ENCODE results near the gene SLC35D2. TPM values are rescaled to one million over a fixed set of nuclear protein-coding genes. Genes with fewer than 3 reads are reported as not detected.

SLC35D2 gene
- total and polyA plus RNA-seq, 2 experiments from 2014 or later: 24.5 to 25.7 TPM

GRCh38 chr9:96423322-96423984, 39.9 kb upstream of the SLC35D2 start:
- DNase-seq (ENCODE audit: low read depth in 1 of 2, low spot score in 1 of 2): no peak
- Histone ChIP-seq H3K4me1 (ENCODE audit: low read depth) (peaks cover 18% of the 10 kb centered on the region), H3K4me3 (no peak overlapping the region), H3K27me3 (no peaks in the 10 kb centered on the region), H3K9me3 (ENCODE audit: low read depth) (no peaks in the 10 kb centered on the region), H3K36me3 (no peaks in the 10 kb centered on the region), H3K27ac (peak overlapping the region; percentile 1)
- TF ChIP-seq, protein P1, sequence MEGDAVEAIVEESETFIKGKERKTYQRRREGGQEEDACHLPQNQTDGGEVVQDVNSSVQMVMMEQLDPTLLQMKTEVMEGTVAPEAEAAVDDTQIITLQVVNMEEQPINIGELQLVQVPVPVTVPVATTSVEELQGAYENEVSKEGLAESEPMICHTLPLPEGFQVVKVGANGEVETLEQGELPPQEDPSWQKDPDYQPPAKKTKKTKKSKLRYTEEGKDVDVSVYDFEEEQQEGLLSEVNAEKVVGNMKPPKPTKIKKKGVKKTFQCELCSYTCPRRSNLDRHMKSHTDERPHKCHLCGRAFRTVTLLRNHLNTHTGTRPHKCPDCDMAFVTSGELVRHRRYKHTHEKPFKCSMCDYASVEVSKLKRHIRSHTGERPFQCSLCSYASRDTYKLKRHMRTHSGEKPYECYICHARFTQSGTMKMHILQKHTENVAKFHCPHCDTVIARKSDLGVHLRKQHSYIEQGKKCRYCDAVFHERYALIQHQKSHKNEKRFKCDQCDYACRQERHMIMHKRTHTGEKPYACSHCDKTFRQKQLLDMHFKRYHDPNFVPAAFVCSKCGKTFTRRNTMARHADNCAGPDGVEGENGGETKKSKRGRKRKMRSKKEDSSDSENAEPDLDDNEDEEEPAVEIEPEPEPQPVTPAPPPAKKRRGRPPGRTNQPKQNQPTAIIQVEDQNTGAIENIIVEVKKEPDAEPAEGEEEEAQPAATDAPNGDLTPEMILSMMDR (IDR thresholded peaks at IDR 0.05; ENCODE audit: low read depth, low read length): no peak

DNA sequence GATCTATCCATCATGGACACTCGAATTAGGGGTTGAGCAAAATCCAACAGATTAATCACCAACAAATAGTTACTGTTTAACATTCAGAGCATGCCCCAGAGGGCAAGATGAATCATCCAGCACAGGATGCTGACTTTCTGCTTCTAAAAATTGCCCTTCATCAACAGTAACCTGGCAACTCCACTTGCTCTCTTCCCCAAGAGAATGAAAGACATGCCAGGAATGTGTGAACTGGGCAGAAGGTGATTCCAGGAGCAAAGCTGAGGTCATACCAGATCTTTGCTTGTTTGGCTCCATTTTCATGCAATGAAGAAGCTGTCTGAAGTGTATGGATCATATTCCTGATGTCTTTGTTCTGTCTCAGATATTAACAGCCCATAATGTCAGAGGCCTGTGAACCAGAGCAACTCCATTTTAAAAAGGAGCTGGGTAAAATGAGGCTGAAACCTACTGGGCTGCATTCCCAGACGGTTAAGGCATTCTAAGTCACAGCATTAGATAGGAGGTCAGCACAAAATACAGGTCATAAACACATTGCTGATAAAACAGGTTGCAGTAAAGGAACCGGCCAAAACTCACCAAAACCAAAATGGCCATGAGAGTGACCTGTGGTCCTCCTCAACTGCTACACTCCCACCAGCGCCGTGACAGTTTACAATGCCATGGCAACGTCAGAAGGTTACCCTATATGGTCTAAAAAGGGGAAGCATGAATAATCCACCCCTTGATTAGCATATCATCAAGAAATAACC, 37.1 kb upstream of the SLC35D2 start:
- no peak overlapping the region for H3K4me3 ChIP-seq
- no peaks in the 10 kb centered on the region for H3K9me3 ChIP-seq (ENCODE audit: low read depth)
- peak; percentile 74 to 94 for DNase-seq (ENCODE audit: low read depth in 1 of 2, low spot score in 1 of 2)
- H3K36me3 ChIP-seq: no peaks in the 10 kb centered on the region
- no peaks in the 10 kb centered on the region for H3K27me3 ChIP-seq
- peak overlapping the region; percentile 96 for H3K27ac ChIP-seq
- TF ChIP-seq, protein P1 (IDR thresholded peaks at IDR 0.05; ENCODE audit: low read depth, low read length): no peak
- H3K4me1 ChIP-seq (ENCODE audit: low read depth): peaks cover 18% of the 10 kb centered on the region

- Histone ChIP-seq H3K4me1 (ENCODE audit: low read depth) (peaks cover 18% of the 10 kb centered on the region), H3K4me3 (peak overlapping the region; percentile 81), H3K27ac (peak overlapping the region; percentile 96), H3K9me3 (ENCODE audit: low read depth) (no peaks in the 10 kb centered on the region), H3K36me3 (no peaks in the 10 kb centered on the region), H3K27me3 (no peaks in the 10 kb centered on the region)
- DNase-seq (ENCODE audit: low read depth in 1 of 2, low spot score in 1 of 2): no peak
- TF ChIP-seq, protein P1 (IDR thresholded peaks at IDR 0.05; ENCODE audit: low read depth, low read length): no peak
Measured at GRCh38 chr9:96419691-96419969, 36.1 kb upstream of the SLC35D2 start.

DNA sequence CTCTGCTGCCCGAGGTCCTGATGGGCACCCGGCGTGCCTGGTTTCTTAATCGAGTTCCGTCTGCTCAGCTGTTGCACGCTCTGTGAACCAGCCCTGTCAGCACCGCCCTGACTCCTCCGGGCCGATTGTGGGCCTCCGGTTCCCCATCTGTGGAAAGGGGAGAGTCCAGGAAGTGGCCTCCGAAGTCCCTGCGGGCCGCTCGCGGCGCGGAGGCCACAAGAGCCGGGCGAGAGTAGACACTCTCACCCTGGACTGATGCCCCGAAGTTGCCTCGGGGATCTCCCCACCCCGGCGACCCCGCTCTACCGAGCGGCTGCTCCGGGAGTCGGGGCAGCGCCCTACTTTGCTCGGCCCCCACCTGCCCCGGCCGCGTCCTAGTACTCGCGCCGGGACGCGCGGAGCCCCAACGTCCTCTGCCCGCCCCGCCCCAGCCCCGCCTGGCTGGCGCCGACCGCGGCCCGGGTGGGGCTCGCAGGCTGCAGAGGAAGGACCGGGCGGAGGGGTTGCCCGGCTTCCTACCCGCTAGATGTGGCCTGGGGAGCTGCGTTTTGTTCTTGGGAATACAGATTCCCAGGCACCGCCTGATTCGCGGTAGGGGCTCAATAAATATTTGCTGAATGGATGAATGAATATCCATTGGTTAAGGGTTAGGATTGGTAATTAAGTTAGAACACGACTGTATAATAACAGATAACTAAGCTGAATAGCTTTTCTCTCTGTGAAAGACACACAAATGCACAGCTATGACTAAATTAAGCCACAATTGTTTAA, 35.6 kb upstream of the SLC35D2 start:
- H3K4me3 ChIP-seq: peak overlapping the region; percentile 81
- TF ChIP-seq, protein P1 (IDR thresholded peaks at IDR 0.05; ENCODE audit: low read depth, low read length): no peak
- H3K36me3 ChIP-seq: no peaks in the 10 kb centered on the region

DNA sequence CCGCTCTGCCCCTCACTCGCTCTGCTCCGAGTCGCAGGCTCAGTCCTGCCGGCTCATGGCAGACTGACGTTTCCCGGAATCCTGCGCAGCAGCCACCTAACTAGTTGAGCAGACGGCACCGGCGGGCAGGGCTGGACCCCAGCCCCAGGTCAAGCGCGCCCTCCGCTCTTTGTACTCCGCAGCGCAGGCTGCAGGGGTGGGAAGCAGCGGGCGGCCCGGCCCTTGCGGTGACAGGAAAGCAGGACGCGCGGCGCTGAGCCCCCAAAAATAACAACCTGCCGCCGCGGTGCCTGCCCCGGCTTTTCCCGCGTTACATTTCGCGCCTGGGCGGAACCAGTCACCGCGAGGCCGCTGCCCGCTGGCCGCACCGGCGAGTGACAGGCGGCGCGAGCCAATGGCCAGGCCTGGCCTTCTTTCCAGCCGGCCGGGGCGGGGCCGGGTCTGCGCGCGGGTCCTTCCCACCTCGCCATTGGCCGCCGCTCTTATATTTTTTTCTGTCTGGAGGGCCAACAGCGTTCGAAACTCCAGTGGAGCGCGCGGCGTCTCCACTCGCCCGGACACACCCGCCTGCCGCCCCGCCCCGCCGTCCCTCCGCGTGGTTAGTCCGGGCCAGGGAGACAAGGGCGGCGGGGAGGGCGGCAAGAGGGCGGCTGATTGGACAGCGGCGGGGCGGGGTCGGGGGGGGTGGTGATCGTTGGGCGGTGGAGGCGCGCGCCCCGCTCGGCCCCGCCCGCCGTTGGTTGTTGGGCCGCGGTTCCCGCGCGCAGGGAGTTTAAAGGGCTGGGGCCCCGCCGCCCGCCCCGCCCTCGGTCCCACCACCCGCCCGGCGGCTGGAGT, 34.8 kb upstream of the SLC35D2 start, which contains the start of gene ZNF367:
Gene ZNF367, minus strand, starts transcription at position 288 of the 837 bp plus-strand sequence. CDS start 338 bp downstream, outside the sequence.
- TF ChIP-seq, protein P1 (IDR thresholded peaks at IDR 0.05; ENCODE audit: low read depth, low read length): no peak
- H3K4me1 ChIP-seq (ENCODE audit: low read depth): peaks cover 18% of the 10 kb centered on the region
- no peaks in the 10 kb centered on the region for H3K36me3 ChIP-seq
- peak within 1 kb of the TSS; percentile 96 for H3K27ac ChIP-seq
- H3K9me3 ChIP-seq (ENCODE audit: low read depth): no peaks in the 10 kb centered on the region
- H3K27me3 ChIP-seq: no peaks in the 10 kb centered on the region
- DNase-seq (ENCODE audit: low read depth in 1 of 2, low spot score in 1 of 2): peak; percentile 97 to 99
- peak within 1 kb of the TSS; percentile 81 for H3K4me3 ChIP-seq

More for the DNA sequence above, 35.6 kb upstream of the SLC35D2 start:
- H3K9me3 ChIP-seq (ENCODE audit: low read depth): no peaks in the 10 kb centered on the region
- no peaks in the 10 kb centered on the region for H3K27me3 ChIP-seq
- DNase-seq (ENCODE audit: low read depth in 1 of 2, low spot score in 1 of 2): peak; percentile 54 to 78
- H3K4me1 ChIP-seq (ENCODE audit: low read depth): peaks cover 18% of the 10 kb centered on the region
- H3K27ac ChIP-seq: peak overlapping the region; percentile 96

Measured in cardiac muscle cell (in vitro differentiated cells and primary cell).